ENCODE results near the gene CPXM2. TPM values are rescaled to one million over a fixed set of nuclear protein-coding genes. Genes with fewer than 3 reads are reported as not detected.

The CPXM2 gene
- total RNA-seq, 4 donors from 2014 or later = 2.1 to 48.2 (median 17.8) TPM

DNA sequence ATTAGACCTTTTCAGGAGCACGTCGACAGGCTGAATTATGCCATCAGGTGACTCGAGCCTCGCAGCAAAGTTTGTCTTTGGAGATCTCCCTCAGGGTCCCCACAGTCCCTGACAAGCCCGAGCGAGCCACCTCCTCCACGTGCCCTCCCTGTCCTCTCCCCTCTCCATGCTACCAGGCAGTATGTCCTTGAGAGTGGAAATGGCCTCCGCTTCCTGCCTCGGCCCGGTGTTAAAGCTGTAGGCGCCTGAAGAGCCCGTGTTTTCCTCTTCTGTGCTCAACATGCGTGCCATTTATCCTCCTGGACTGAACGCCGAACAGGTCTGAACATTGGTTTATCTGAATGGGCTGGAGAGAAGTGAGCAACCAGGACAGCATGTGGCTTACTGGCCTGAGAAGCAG, 142.9 kb downstream of the CPXM2 start:
- no peaks in the 10 kb centered on the region for H3K9me3 ChIP-seq
- intact Hi-C loops (cut with DNase I; ENCODE audit: low total_unique reads) = no loop called here
- no peaks in the 10 kb centered on the region for H3K36me3 ChIP-seq
- TF ChIP-seq POLR2A (IDR thresholded peaks at IDR 0.05) = no peak
- TF ChIP-seq, protein P1, sequence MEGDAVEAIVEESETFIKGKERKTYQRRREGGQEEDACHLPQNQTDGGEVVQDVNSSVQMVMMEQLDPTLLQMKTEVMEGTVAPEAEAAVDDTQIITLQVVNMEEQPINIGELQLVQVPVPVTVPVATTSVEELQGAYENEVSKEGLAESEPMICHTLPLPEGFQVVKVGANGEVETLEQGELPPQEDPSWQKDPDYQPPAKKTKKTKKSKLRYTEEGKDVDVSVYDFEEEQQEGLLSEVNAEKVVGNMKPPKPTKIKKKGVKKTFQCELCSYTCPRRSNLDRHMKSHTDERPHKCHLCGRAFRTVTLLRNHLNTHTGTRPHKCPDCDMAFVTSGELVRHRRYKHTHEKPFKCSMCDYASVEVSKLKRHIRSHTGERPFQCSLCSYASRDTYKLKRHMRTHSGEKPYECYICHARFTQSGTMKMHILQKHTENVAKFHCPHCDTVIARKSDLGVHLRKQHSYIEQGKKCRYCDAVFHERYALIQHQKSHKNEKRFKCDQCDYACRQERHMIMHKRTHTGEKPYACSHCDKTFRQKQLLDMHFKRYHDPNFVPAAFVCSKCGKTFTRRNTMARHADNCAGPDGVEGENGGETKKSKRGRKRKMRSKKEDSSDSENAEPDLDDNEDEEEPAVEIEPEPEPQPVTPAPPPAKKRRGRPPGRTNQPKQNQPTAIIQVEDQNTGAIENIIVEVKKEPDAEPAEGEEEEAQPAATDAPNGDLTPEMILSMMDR (IDR thresholded peaks at IDR 0.05) = no peak
- H3K27ac ChIP-seq = no peak overlapping the region
- no peaks in the 10 kb centered on the region for H3K27me3 ChIP-seq
- no peak overlapping the region for H3K4me3 ChIP-seq
- DNase-seq = no peak
- no peaks in the 10 kb centered on the region for H3K4me1 ChIP-seq

GRCh38 chr10:123747426-123747825, 144.2 kb downstream of the CPXM2 start:
- Histone ChIP-seq H3K4me1 (no peaks in the 10 kb centered on the region), H3K9me3 (no peaks in the 10 kb centered on the region), H3K36me3 (no peaks in the 10 kb centered on the region), H3K27me3 (no peaks in the 10 kb centered on the region), H3K4me3 (no peak overlapping the region), H3K27ac (no peak overlapping the region)
- intact Hi-C loops (cut with DNase I; ENCODE audit: low total_unique reads) = no loop called here
- TF ChIP-seq, protein P1 (IDR thresholded peaks at IDR 0.05) = no peak
- TF ChIP-seq POLR2A (IDR thresholded peaks at IDR 0.05) = no peak
- DNase-seq = no peak

DNA sequence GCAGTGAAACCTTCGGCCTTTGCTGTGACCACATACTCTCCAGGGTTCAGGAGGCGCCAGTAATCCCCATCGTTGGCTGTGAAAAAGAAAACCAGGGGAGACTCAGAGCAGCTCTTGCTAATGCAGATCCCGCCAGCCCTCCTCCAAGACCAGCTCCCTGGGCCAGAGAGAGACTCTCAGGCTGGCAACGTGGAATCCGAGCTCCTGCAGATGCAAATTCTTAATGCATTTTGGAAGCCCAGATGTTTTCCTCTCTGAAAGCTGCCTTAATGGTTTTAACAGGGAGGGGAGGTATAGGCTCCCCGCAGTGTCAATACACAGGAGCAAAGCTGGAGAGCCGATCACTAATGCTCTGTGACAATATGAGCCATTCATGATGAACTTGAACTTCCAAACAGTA, 144.7 kb downstream of the CPXM2 start:
- Histone ChIP-seq H3K27me3 (no peaks in the 10 kb centered on the region), H3K4me3 (no peak overlapping the region), H3K27ac (no peak overlapping the region), H3K9me3 (no peaks in the 10 kb centered on the region), H3K4me1 (no peaks in the 10 kb centered on the region), H3K36me3 (no peaks in the 10 kb centered on the region)
- intact Hi-C loops (cut with DNase I; ENCODE audit: low total_unique reads) = no loop called here
- TF ChIP-seq, protein P1 (IDR thresholded peaks at IDR 0.05) = no peak
- TF ChIP-seq POLR2A (IDR thresholded peaks at IDR 0.05) = no peak
- no peak for DNase-seq

- intact Hi-C loops (cut with DNase I; ENCODE audit: low total_unique reads) = no loop called here
- Histone ChIP-seq H3K4me1 (no peaks in the 10 kb centered on the region), H3K36me3 (no peaks in the 10 kb centered on the region), H3K27ac (no peak overlapping the region), H3K27me3 (no peaks in the 10 kb centered on the region), H3K4me3 (no peak overlapping the region), H3K9me3 (no peaks in the 10 kb centered on the region)
- DNase-seq = no peak
- TF ChIP-seq, protein P1 (IDR thresholded peaks at IDR 0.05) = no peak
- TF ChIP-seq POLR2A (IDR thresholded peaks at IDR 0.05) = no peak
These were observed 145.1 kb downstream of the CPXM2 start for GRCh38 chr10:123746520-123746919.

DNA sequence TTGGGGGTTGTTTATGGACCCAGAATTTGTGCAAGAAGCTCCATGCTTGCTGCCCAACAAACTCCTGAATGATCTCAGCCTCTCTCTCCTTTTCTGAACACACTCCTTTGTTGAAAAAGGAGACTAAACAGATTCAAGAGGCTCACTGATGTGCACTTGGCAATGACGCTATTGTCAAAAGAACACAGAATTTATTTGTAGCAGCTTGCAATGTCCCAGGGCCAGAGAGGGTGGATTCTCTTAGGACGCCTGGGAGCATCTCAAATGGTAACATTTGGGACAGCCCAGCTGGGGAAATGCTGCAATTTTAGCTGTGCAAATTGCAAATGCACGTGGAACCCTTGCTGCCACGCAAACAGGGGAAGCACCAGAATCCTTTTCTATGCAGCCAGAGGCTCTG, 145.5 kb downstream of the CPXM2 start:
- Histone ChIP-seq H3K4me1 (no peaks in the 10 kb centered on the region), H3K27ac (no peak overlapping the region), H3K27me3 (no peaks in the 10 kb centered on the region), H3K36me3 (no peaks in the 10 kb centered on the region), H3K4me3 (no peak overlapping the region), H3K9me3 (no peaks in the 10 kb centered on the region)
- intact Hi-C loops (cut with DNase I; ENCODE audit: low total_unique reads) = no loop called here
- no peak for DNase-seq
- TF ChIP-seq, protein P1 (IDR thresholded peaks at IDR 0.05) = no peak
- no peak for TF ChIP-seq POLR2A (IDR thresholded peaks at IDR 0.05)

All from uterus (tissue), 4 donors.